ENCODE results near the gene PGAP6.

The PGAP6 gene

DNA sequence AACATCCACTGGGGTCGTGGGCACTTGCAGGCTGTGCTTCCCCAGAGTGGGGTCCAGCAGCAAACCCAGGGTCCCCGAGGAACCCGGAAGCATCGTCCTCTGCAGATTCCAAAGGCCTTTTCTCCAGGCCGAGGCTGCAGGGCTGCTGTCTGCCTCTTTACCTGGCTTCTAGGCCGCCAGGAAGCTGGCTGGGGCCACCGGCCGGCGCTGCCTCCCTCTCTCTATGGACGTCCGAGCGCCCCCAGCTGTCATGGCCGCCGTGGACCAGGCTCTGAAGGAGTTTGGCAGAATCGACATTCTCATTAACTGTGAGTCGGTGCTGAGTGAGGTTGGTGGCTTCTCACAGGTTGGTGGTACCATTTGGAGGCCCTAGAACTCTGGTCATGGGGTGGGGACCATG is 25.5 kb upstream of the PGAP6 start:
- Histone ChIP-seq H3K4me1 (ENCODE audit: insufficient read depth, low read length) (peaks cover 10% of the 10 kb centered on the region), H4K20me1 (ENCODE audit: insufficient read depth, low read length) (no peaks in the 10 kb centered on the region; the same call in 1 of the 2 replicates), H3K4me3 (ENCODE audit: low read depth in 1 of 2, low read length in 2 of 2) (no peak overlapping the region), H3K4me2 (ENCODE audit: insufficient read depth, low read length) (no peak overlapping the region), H3K9me3 (ENCODE audit: insufficient read depth, low read length, severe bottlenecking) (no peaks in the 10 kb centered on the region), H3K79me2 (ENCODE audit: insufficient read depth, low read length) (peaks cover 3% of the 10 kb centered on the region), H3K36me3 (ENCODE audit: insufficient read depth, low read length) (peaks cover 20% of the 10 kb centered on the region), H3K9ac (ENCODE audit: low read depth, low read length) (no peak overlapping the region), H3K27ac (ENCODE audit: low read length) (no peak overlapping the region), H2AFZ (ENCODE audit: low read depth, low read length) (no peak overlapping the region), H3K27me3 (ENCODE audit: insufficient read depth, low read length, poor library complexity) (no peaks in the 10 kb centered on the region)
- ATAC-seq (ENCODE audit: insufficient read depth, low read depth) (no peak), DNase-seq (no peak)
- TF ChIP-seq EZH2 (IDR thresholded peaks at IDR 0.05; ENCODE audit: borderline replicate concordance, low read depth, low read length, severe bottlenecking), result no peak
- TF ChIP-seq, protein P1, sequence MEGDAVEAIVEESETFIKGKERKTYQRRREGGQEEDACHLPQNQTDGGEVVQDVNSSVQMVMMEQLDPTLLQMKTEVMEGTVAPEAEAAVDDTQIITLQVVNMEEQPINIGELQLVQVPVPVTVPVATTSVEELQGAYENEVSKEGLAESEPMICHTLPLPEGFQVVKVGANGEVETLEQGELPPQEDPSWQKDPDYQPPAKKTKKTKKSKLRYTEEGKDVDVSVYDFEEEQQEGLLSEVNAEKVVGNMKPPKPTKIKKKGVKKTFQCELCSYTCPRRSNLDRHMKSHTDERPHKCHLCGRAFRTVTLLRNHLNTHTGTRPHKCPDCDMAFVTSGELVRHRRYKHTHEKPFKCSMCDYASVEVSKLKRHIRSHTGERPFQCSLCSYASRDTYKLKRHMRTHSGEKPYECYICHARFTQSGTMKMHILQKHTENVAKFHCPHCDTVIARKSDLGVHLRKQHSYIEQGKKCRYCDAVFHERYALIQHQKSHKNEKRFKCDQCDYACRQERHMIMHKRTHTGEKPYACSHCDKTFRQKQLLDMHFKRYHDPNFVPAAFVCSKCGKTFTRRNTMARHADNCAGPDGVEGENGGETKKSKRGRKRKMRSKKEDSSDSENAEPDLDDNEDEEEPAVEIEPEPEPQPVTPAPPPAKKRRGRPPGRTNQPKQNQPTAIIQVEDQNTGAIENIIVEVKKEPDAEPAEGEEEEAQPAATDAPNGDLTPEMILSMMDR (IDR thresholded peaks at IDR 0.05; ENCODE audit: borderline replicate concordance, extremely low read depth, low read length, poor library complexity, severe bottlenecking), result no peak

- peaks cover 8% of the 10 kb centered on the region for H3K36me3 ChIP-seq (ENCODE audit: insufficient read depth, low read length)
- H2AFZ ChIP-seq (ENCODE audit: low read depth, low read length), result no peak overlapping the region
- DNase-seq (no peak), ATAC-seq (ENCODE audit: insufficient read depth, low read depth) (no peak)
- H3K9ac ChIP-seq (ENCODE audit: low read depth, low read length), result no peak overlapping the region
- H3K4me3 ChIP-seq (ENCODE audit: low read depth in 1 of 2, low read length in 2 of 2), result no peak overlapping the region
- no peak overlapping the region for H3K27ac ChIP-seq (ENCODE audit: low read length)
- peaks cover 13% of the 10 kb centered on the region for H3K4me1 ChIP-seq (ENCODE audit: insufficient read depth, low read length)
- TF ChIP-seq, protein P1 (IDR thresholded peaks at IDR 0.05; ENCODE audit: borderline replicate concordance, extremely low read depth, low read length, poor library complexity, severe bottlenecking), result no peak
- no peak for TF ChIP-seq EZH2 (IDR thresholded peaks at IDR 0.05; ENCODE audit: borderline replicate concordance, low read depth, low read length, severe bottlenecking)
- no peak overlapping the region for H3K4me2 ChIP-seq (ENCODE audit: insufficient read depth, low read length)
- H3K9me3 ChIP-seq (ENCODE audit: insufficient read depth, low read length, severe bottlenecking), result no peaks in the 10 kb centered on the region
- H3K27me3 ChIP-seq (ENCODE audit: insufficient read depth, low read length, poor library complexity), result no peaks in the 10 kb centered on the region
- H4K20me1 ChIP-seq (ENCODE audit: insufficient read depth, low read length), result no peaks in the 10 kb centered on the region
- H3K79me2 ChIP-seq (ENCODE audit: insufficient read depth, low read length), result peaks cover 13% of the 10 kb centered on the region
Measured at GRCh38 chr16:405548-406506, 24.0 kb upstream of the PGAP6 start.

DNA sequence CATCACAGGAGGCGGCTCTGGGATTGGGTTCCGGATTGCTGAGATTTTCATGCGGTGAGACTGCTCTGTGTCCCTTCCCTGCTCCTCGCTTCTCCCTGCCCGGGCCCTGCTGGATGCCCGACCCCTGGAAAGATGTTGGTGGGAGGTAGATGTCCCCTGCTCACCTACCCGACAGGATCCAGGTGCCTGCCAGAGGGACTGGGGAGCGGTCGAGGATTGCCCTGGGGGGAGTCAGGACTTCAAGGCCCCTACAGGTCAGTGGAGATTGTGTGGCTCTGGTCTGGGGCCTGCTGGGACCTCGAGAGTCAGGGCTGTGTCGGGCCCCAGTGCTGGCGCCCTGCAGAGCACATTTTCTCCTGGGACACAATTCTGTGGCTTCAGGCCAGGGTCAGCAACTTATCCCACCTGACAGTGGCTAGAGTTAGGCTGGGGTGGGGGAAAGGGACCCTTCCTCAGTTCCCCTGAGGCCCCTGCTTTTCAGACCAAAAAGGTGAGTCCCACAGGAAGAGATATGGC is 23.3 kb upstream of the PGAP6 start:
- no peak overlapping the region for H2AFZ ChIP-seq (ENCODE audit: low read depth, low read length)
- H3K36me3 ChIP-seq (ENCODE audit: insufficient read depth, low read length), result peaks cover 12% of the 10 kb centered on the region
- no peak overlapping the region for H3K27ac ChIP-seq (ENCODE audit: low read length)
- TF ChIP-seq, protein P1 (IDR thresholded peaks at IDR 0.05; ENCODE audit: borderline replicate concordance, extremely low read depth, low read length, poor library complexity, severe bottlenecking), result no peak
- TF ChIP-seq EZH2 (IDR thresholded peaks at IDR 0.05; ENCODE audit: borderline replicate concordance, low read depth, low read length, severe bottlenecking), result no peak
- no peak overlapping the region for H3K9ac ChIP-seq (ENCODE audit: low read depth, low read length)
- H3K4me3 ChIP-seq (ENCODE audit: low read depth in 1 of 2, low read length in 2 of 2), result no peak overlapping the region
- no peaks in the 10 kb centered on the region for H3K9me3 ChIP-seq (ENCODE audit: insufficient read depth, low read length, severe bottlenecking)
- H3K79me2 ChIP-seq (ENCODE audit: insufficient read depth, low read length), result peaks cover 19% of the 10 kb centered on the region
- no peak overlapping the region for H3K4me2 ChIP-seq (ENCODE audit: insufficient read depth, low read length)
- ATAC-seq (ENCODE audit: insufficient read depth, low read depth) (no peak), DNase-seq (no peak)
- no peaks in the 10 kb centered on the region for H3K27me3 ChIP-seq (ENCODE audit: insufficient read depth, low read length, poor library complexity)
- peaks cover 6% of the 10 kb centered on the region; the same call in 1 of the 2 replicates for H4K20me1 ChIP-seq (ENCODE audit: insufficient read depth, low read length)
- peaks cover 21% of the 10 kb centered on the region for H3K4me1 ChIP-seq (ENCODE audit: insufficient read depth, low read length)

All from DND-41 (cell line).